Measurements from ENCODE around the gene MYBL2.

MYBL2 gene

GRCh38 chr20:43702502-43702901 is 35.6 kb downstream of the MYBL2 start:
- TF ChIP-seq Cebpa-rat (IDR thresholded peaks at IDR 0.05) = no peak
- Histone ChIP-seq H3K27ac (no peak overlapping the region), H3K4me1 (no peaks in the 10 kb centered on the region), H4K20me1 (peaks cover 58% of the 10 kb centered on the region; the same call in 1 of the 2 replicates), H3K4me3 (no peak overlapping the region), H3K27me3 (no peaks in the 10 kb centered on the region), H3K4me2 (no peak overlapping the region), H3K36me3 (peaks cover 98% of the 10 kb centered on the region), H3K9ac (no peak overlapping the region), H3K9me3 (no peaks in the 10 kb centered on the region)

GRCh38 chr20:43710370-43711044 is 43.6 kb downstream of the MYBL2 start:
- no peak for TF ChIP-seq Cebpa-rat (IDR thresholded peaks at IDR 0.05)
- no peaks in the 10 kb centered on the region for H3K27me3 ChIP-seq
- peaks cover 100% of the 10 kb centered on the region for H3K36me3 ChIP-seq
- H3K9me3 ChIP-seq = no peaks in the 10 kb centered on the region
- H3K9ac ChIP-seq = 0 out of 2 replicates have a peak overlapping the region, but pooled peaks have one; percentile 19
- peak overlapping the region; percentile 49; the same call in 1 of the 2 replicates for H3K27ac ChIP-seq
- H3K4me2 ChIP-seq = peak overlapping the region; percentile 37
- H3K4me3 ChIP-seq = no peak overlapping the region
- peaks cover 16% of the 10 kb centered on the region; the same call in 1 of the 2 replicates for H4K20me1 ChIP-seq
- H3K4me1 ChIP-seq = peaks cover 22% of the 10 kb centered on the region

GRCh38 chr20:43711098-43711654 is 44.3 kb downstream of the MYBL2 start:
- Histone ChIP-seq H3K36me3 (peaks cover 100% of the 10 kb centered on the region), H4K20me1 (peaks cover 16% of the 10 kb centered on the region; the same call in 1 of the 2 replicates), H3K9ac (no peak overlapping the region), H3K4me2 (peak overlapping the region; percentile 37), H3K27ac (peak overlapping the region; percentile 49; the same call in 1 of the 2 replicates), H3K4me1 (peaks cover 22% of the 10 kb centered on the region), H3K9me3 (no peaks in the 10 kb centered on the region), H3K27me3 (no peaks in the 10 kb centered on the region), H3K4me3 (no peak overlapping the region)
- TF ChIP-seq Cebpa-rat (IDR thresholded peaks at IDR 0.05) = no peak

GRCh38 chr20:43715044-43715443 is 48.1 kb downstream of the MYBL2 start:
- Histone ChIP-seq H4K20me1 (0 out of 2 replicates have a peak, but pooled peaks cover 5% of the 10 kb centered on the region), H3K27me3 (no peaks in the 10 kb centered on the region), H3K27ac (no peak overlapping the region), H3K9ac (no peak overlapping the region), H3K9me3 (no peaks in the 10 kb centered on the region), H3K36me3 (peaks cover 96% of the 10 kb centered on the region), H3K4me3 (no peak overlapping the region), H3K4me2 (no peak overlapping the region), H3K4me1 (peaks cover 37% of the 10 kb centered on the region)
- TF ChIP-seq Cebpa-rat (IDR thresholded peaks at IDR 0.05) = no peak

- no peak overlapping the region for H3K4me3 ChIP-seq
- no peak overlapping the region for H3K27ac ChIP-seq
- H4K20me1 ChIP-seq = 0 out of 2 replicates have a peak, but pooled peaks cover 5% of the 10 kb centered on the region
- peaks cover 91% of the 10 kb centered on the region for H3K36me3 ChIP-seq
- TF ChIP-seq Cebpa-rat (IDR thresholded peaks at IDR 0.05) = no peak
- no peak overlapping the region for H3K9ac ChIP-seq
- H3K9me3 ChIP-seq = no peaks in the 10 kb centered on the region
- H3K4me1 ChIP-seq = peaks cover 37% of the 10 kb centered on the region
- no peak overlapping the region for H3K4me2 ChIP-seq
- no peaks in the 10 kb centered on the region for H3K27me3 ChIP-seq
These were observed 48.6 kb downstream of the MYBL2 start for GRCh38 chr20:43715511-43715910.

- no peak overlapping the region for H3K4me3 ChIP-seq
- H3K4me1 ChIP-seq = peaks cover 37% of the 10 kb centered on the region
- H3K9me3 ChIP-seq = no peaks in the 10 kb centered on the region
- H3K9ac ChIP-seq = no peak overlapping the region
- no peak overlapping the region for H3K27ac ChIP-seq
- peaks cover 85% of the 10 kb centered on the region for H3K36me3 ChIP-seq
- TF ChIP-seq Cebpa-rat (IDR thresholded peaks at IDR 0.05) = no peak
- no peak overlapping the region for H3K4me2 ChIP-seq
- no peaks in the 10 kb centered on the region for H3K27me3 ChIP-seq
- peaks cover 8% of the 10 kb centered on the region for H4K20me1 ChIP-seq
These were observed 49.2 kb downstream of the MYBL2 start for GRCh38 chr20:43716123-43716522.

- H3K4me3 ChIP-seq = no peak overlapping the region
- H4K20me1 ChIP-seq = peaks cover 17% of the 10 kb centered on the region
- H3K9me3 ChIP-seq = no peaks in the 10 kb centered on the region
- H3K36me3 ChIP-seq = peaks cover 76% of the 10 kb centered on the region
- no peak overlapping the region for H3K4me2 ChIP-seq
- no peaks in the 10 kb centered on the region for H3K27me3 ChIP-seq
- H3K4me1 ChIP-seq = peaks cover 40% of the 10 kb centered on the region
- H3K9ac ChIP-seq = no peak overlapping the region
- no peak for TF ChIP-seq Cebpa-rat (IDR thresholded peaks at IDR 0.05)
- no peak overlapping the region for H3K27ac ChIP-seq
These were observed 50.1 kb downstream of the MYBL2 start for GRCh38 chr20:43716757-43717615.

- Histone ChIP-seq H3K36me3 (peaks cover 70% of the 10 kb centered on the region), H3K4me1 (peaks cover 46% of the 10 kb centered on the region), H3K27me3 (no peaks in the 10 kb centered on the region), H3K4me3 (no peak overlapping the region), H3K4me2 (no peak overlapping the region), H3K9me3 (no peaks in the 10 kb centered on the region), H4K20me1 (peaks cover 14% of the 10 kb centered on the region), H3K9ac (no peak overlapping the region), H3K27ac (no peak overlapping the region)
- no peak for TF ChIP-seq Cebpa-rat (IDR thresholded peaks at IDR 0.05)
These were observed 50.7 kb downstream of the MYBL2 start for GRCh38 chr20:43717616-43717995.

- Histone ChIP-seq H4K20me1 (peaks cover 14% of the 10 kb centered on the region), H3K9ac (no peak overlapping the region), H3K4me3 (no peak overlapping the region), H3K27me3 (no peaks in the 10 kb centered on the region), H3K9me3 (no peaks in the 10 kb centered on the region), H3K27ac (no peak overlapping the region), H3K36me3 (peaks cover 46% of the 10 kb centered on the region), H3K4me2 (peak overlapping the region; percentile 81), H3K4me1 (peaks cover 60% of the 10 kb centered on the region)
- TF ChIP-seq Cebpa-rat (IDR thresholded peaks at IDR 0.05) = no peak
These were observed 53.1 kb downstream of the MYBL2 start for GRCh38 chr20:43720007-43720406.

Measured in BLaER1 (cell line).